NCI-H748 treated with DMSO at 0.1 percent for 48 hours (cell line): ENCODE measurements around the gene NDUFS8.

Experiments used
- DNase-seq: peaks from one replicate; lab custom pipeline; 2025; lab: John Stamatoyannopoulos, UW

Gene NDUFS8

GRCh38 chr11:68049509-68050370 lies 19.3 kb downstream of the NDUFS8 start:
- DNase-seq, result no peak

GRCh38 chr11:68050371-68050841 lies 19.9 kb downstream of the NDUFS8 start:
- DNase-seq, result no peak

- no peak for DNase-seq
These were observed 21.0 kb downstream of the NDUFS8 start for GRCh38 chr11:68051191-68052136.

DNA sequence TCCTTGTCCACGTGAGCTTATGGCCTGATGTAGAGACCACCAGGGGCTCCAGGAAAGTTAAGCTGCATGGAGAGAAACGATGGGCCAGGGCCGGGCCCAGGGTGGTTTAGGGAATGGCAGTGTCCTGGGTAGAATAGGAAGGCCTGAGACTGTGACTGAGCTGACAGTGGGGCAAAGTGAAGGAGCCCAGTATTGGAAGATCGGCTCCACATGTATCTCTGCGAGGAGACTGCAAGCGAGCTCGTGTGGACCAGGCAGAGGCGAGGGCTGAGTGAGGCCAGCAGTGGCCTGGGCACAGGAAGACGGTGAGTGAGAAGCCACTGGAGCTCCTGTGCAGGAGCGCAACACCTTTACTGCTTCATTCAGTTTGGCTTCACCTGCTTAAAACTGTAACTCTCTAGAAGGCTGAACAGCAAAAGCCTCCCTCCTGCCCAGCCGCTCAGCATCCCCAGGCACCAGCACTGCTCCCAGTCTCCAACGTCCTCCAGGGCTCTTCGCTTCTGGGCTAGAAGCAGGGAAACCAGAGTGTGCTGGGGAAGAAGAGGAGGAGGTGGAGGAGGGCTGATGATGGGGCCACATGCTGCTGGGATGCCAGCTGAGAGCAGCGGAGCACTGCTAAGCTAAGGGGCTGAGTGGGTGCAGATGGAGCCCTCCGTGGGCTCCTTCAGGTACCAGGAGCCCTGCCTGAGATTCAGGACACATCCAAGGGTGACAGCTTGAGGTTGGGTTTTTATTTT lies 21.8 kb downstream of the NDUFS8 start:
- DNase-seq, result no peak

DNA sequence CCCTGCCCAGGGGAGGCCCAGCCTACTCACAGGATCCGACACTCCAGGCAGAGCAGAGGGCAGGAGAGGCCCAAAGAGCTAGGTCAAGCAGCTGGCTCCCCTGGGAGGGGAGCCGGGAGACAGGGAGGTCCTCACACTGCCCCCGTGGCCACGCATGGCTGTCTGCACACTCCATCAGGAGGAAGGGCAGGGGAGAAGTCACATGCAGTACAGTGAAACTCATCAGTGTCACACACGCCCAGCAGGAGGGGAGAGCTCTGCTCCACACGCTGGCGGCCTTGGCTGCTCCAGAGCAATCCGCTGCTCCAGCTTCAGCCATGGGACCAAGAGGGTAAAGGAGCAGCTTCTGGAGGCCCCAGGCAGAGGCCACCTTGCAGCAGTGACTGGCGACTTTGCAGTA lies 22.6 kb downstream of the NDUFS8 start:
- no peak for DNase-seq

GRCh38 chr11:68053981-68054812 lies 23.7 kb downstream of the NDUFS8 start:
- DNase-seq, result no peak

- DNase-seq, result no peak
These were observed 26.1 kb downstream of the NDUFS8 start for GRCh38 chr11:68056317-68057285.

- no peak for DNase-seq
These were observed 27.3 kb downstream of the NDUFS8 start for GRCh38 chr11:68057807-68058206.

DNA sequence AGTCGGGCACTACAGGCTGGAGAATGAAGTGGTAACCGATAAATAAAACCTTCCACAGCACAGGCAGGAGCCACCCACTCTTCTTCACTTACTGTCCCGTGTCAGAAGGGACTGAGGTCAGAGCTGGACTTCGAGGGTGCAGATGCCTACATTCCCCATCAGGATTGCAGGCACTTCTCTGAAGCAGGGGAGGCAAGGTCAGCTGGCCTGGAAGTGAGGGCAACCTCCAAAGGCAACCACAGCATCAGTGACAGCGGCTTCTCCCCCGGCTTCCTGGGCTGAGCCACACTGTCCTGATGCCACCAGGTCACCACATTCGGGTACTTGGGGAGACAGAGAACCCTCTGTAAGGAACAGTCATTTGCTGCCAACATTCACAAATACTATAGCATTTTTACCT lies 31.0 kb downstream of the NDUFS8 start:
- DNase-seq, result no peak

DNA sequence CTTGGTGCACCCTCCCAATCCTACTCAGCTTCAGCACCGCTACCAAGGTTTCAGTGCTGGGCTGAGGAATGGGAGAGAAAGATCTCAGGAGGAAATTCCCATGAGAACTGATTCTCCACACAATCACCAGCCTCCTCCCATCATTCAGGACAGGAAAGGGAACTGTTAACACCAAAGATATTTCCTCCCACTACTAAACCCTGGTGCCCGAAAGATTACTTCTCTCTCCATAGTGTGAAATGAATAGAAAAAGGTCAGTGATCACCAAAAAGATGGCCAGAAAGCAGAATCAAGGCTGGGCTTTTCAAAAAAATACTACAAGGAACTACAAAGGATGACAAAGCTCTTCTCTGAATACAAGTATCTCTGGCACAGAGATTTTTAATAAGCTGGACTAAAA lies 34.4 kb downstream of the NDUFS8 start:
- DNase-seq, result no peak

- no peak for DNase-seq
These were observed 35.4 kb downstream of the NDUFS8 start for GRCh38 chr11:68065841-68066240.

- no peak for DNase-seq
These were observed 36.3 kb downstream of the NDUFS8 start for GRCh38 chr11:68066742-68067141.

GRCh38 chr11:68067991-68068390 lies 37.5 kb downstream of the NDUFS8 start:
- DNase-seq, result no peak

DNA sequence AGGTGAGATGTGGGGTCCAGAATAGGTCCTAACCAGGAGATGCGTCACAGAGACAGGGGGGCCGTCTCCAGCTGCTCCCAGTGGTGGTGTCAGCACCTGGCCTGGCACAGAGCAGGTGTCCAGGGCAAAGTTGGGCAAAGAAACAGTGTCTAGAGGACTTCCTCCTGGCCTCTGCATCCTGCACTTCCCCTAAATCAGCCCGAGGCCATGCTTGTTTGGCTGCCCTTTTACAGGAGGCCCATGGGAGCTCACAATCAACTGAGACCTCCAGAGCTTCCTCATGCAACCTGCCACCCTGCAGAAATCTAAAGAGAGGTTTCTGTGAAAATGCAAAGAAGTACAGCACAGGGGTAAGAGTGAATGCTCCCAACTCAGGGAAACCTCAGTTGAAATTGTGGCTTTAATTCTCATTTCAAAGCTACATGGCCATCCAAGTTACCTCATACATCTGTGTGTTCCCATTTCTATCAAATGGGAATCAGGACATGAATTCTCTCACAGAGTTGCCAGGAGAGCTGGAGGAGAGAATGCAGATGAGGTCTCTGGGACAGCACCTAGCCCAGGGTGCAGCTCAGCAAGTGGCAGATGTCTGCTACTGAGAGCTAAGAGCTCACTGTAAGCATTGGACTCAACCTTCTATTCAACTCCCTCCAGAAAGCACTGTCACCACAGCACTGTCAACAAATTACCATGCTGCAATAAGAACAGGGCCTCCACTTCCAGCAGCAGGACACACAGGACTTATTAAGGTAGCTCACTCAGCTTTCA lies 41.0 kb downstream of the NDUFS8 start:
- DNase-seq, result no peak

DNA sequence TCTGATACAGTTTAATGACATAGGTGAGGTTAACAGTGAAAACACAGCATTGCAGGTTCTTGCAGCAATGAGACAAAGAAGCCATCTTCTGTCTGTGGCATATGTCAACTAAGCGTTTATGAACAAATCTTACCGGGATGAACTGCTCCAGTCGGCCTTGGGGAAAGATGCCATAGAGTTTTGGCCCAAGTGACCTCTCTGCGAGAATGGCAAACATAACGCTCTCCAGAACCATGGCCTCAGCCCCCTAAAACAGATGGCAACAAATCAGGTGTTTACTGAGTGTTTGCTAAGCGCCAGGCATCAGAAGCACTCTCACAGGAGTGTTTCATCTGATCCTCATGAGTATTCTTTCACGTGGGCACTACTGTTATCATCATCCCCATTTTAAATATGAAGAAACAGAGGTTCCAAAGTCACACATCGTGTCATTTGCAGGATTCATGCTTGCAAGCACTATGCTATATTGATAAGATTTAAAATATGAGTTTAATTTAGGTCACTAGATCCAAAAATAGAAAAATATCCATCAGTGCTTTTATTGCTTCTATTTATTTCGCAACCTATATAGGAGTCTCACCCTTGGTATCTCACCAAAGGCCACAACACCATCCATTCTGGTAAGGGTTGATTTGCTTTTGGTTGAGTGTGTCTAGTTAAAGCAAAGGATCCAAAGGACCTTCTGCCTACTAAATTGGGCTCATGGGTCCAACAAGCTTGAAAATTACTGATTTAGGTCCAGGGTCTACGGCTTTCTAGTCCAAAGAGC lies 44.3 kb downstream of the NDUFS8 start:
- DNase-seq, result no peak

DNA sequence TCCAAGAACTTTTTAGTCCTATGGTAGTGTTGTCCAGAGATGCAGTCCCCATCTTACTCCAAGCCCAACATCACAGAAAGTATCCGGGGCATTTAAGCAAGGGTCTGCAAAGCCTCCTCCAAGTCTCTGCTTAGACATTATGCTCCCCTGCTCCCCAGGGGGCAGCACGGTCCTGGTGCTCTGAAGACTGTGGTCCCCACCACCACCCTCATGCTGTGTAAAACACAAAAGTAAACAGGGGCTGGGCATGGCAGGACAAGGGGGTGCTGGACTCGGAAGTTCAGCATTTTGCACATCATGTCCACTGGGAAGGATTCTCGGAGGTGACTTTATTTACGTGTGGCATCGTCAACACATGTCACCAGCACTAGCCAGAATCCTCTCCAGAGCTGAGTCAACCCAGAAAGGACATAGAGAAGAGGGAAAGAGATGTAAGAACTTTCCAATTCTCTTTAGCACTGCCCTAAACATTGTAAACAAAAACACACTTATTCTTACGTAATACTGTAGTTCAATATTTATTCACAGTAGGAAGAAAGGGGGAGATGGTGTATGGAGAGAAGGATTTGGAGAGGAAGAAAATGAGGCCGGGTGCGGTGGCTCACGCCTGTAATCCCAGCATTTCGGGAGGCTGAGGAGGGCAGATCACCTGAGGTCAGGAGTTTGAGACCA lies 46.0 kb downstream of the NDUFS8 start:
- DNase-seq, result no peak

- DNase-seq, result no peak
These were observed 47.4 kb downstream of the NDUFS8 start for GRCh38 chr11:68077617-68078582.
